Fibroblast of peridontal ligament (primary cell): Measurements from ENCODE around the gene HPD.
A peak's percentile ranks its signal among the peaks of the same experiment; 100 is the strongest.

ENCODE experiments used
- DNase-seq: peaks from one replicate; pipeline ENCODE4 v3.0.0-alpha.2; 2010; ENCODE audit errors: extremely low read depth

The HPD gene

GRCh38 chr12:121828826-121829225 is 29.8 kb downstream of the HPD start:
- no peak for DNase-seq

DNA sequence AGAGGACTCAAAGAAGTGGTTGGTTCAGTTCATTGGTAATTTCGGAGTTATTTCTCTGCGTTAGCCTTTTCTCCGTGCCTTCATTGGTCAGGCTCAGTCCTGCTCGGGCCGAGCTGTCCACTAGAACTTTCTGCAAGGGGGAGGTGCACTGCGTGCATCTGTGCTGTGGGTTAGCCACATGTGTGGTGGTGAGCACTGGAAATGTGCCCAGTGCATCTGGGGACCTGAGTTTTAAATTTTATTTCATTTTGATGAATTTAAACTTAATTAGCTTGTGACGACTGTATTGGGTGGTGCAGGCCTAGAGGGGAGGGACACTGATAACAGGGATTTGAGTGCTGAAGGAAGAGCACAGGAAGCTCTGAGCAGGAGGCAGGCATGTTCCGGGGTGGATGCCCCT is 30.4 kb downstream of the HPD start:
- DNase-seq = no peak

GRCh38 chr12:121827351-121828099 is 31.1 kb downstream of the HPD start:
- DNase-seq = no peak

DNA sequence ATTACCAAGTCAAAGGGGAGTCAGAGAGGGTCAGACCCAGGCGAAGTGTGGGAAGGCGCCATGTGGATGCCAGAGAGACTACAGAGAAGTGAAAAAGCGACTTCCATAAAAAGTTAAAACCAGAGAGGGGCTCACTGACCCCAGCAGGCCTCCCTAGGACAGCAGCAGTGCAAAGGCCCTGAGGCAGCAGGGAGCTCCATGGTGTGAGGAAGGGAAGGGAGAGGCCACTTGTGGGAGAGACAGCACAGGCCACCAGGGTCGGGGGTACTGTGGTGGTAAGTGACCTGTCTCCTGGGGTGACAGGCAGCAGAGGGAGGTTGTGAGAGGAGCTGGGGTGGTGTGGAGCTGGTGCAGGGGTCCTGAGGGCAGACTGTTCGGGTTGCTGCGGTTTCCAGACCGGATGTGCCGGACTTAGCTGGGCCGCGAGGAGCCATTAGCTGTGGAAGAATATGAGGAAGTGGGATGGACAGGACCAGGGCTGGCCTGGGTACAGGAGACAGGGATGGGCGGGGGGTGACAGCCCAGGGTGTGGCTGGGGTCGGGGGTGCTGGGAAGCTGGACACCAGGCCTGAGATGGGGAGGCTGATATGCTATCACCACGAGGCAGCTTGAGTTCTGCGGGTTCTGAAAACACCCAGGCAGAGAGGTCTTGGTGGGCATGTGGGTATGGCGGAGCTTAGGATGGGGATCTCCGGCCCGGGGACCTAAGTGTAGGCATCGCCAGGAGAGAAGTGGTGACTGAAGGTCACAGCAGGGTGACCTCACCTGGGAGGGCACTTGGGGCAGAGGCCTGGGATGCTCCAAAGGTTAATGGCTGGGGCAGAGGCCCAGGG is 32.1 kb downstream of the HPD start:
- DNase-seq = no peak

- DNase-seq = no peak
Observed at GRCh38 chr12:121825041-121825523, 33.6 kb downstream of the HPD start.

- no peak for DNase-seq
Observed at GRCh38 chr12:121823727-121824115, 34.9 kb downstream of the HPD start.

- no peak for DNase-seq
Observed at GRCh38 chr12:121823101-121823726, 35.4 kb downstream of the HPD start.

GRCh38 chr12:121822393-121823100 is 36.1 kb downstream of the HPD start:
- no peak for DNase-seq

- no peak for DNase-seq
Observed at GRCh38 chr12:121820056-121820455, 38.6 kb downstream of the HPD start.

- no peak for DNase-seq
Observed at GRCh38 chr12:121819212-121819949, 39.3 kb downstream of the HPD start.

DNA sequence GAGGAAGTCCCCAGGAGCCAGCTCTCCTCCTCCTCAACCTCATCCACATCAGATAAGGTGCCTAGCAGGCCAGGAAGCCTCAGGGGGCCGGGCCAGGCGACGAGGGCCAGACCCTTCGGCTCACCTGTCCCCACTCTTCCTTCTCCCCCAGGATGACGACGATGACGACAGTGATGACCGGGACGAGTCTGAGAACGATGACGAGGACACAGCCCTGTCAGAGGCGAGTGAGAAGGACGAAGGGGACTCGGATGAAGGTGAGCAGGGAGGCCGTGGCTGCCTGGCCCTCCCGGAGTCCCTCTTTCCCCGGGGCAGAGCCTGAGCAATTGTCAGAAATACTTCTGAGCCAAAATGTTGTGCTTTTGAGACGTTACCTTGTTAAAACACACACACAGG is 41.0 kb downstream of the HPD start:
- no peak for DNase-seq

GRCh38 chr12:121816925-121817647 is 41.6 kb downstream of the HPD start:
- DNase-seq = no peak

DNA sequence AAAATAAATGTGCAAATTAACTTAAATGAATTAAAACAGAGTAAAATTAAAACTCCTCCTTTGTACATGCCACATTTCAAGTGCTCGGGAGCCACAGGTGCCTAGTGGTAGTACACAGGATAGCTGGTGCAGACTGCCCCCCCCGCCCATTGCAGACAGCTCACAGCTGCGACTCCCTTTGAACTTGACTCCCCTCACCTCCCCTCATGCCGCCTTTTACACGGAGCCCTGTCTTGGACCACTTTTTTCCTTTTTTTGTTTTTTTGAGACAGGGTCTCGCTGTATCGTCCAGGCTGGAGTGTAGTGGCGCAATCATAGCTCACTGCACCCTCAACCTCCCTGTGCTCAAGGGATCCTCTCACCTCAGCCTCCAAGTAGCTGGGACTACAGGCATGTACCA is 43.4 kb downstream of the HPD start:
- no peak for DNase-seq

DNA sequence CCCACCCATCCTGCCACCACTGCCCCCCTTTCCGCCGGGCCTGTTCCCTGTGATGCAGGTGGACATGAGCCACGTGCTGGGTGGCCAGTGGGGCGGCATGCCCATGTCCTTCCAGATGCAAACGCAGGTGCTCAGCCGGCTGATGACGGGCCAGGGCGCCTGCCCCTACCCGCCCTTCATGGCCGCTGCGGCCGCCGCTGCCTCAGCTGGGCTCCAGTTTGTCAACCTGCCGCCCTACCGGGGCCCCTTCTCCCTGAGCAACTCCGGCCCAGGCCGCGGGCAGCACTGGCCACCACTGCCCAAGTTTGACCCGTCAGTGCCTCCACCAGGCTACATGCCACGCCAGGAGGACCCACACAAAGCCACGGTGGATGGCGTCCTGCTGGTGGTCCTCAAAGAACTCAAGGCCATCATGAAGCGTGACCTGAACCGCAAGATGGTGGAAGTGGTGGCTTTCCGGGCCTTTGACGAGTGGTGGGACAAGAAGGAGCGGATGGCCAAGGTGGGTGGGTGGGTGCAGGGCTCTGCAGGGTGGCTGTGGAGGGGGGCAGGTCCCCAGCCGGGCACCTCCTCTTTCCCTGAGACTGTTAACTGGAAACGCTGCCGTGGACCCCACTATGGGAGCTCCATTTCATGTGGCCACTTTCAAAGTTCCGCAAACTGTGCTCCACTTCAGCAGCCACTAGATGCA is 44.1 kb downstream of the HPD start:
- no peak for DNase-seq

DNA sequence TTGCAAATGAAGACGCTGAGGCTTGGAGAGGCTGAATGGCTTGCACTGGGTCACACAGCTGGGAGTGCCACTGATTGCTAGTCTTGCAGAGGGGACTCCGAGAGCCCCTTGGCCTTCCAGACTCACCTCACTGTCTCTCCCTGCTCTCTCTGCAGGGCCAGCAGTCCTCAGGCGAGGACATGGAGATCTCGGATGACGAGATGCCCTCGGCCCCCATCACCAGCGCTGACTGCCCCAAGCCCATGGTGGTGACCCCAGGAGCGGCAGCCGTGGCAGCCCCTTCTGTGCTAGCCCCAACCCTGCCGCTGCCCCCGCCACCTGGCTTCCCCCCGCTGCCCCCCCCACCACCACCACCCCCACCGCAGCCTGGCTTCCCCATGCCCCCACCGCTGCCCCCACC is 44.7 kb downstream of the HPD start:
- DNase-seq = no peak

DNA sequence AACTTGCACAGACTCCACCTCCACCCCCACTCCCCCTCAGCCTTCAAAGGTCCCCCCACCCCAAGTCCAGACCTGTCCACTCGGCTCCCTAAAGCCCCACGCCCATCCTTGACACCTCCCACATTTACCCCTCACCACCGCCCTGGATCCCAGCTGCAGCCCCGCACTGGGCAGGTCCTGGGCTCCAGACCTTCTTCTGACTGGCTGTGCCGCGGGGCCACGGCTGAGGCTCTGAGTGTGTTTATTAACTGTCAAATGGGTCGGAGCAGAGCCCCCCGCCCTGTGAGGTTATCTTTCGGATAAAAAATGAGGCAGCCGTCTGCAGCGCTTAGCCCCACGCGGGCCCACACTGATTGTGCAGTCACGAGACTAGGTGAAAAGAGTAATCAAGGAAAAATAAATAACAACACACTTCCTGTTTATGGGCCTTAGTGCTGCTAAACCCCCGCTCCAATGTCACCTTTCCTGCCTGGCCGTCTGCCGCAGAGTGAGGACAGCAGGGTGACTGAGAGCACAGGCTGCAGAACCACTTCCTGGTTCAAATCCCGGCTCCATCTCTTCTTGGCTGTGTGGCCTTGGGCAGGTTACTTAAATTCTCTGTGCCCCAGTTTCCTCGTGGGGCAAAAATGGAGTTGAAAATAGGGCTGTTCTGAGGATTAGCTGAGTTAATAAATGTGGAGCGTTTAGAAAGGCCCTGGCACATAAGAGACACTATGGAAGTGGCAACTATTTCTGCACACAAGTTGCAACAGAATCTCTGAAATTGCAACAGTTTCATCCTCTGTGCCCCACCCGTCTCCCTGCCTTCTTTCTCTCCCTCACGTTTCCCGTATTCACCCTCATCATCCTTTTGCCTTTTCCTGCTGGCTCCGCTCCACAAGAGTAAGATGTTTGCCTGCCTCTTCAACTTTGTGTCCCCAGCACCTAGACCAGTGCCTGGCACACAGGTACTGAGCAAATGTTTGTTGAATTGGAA is 45.5 kb downstream of the HPD start:
- peak; percentile 44 for DNase-seq

DNA sequence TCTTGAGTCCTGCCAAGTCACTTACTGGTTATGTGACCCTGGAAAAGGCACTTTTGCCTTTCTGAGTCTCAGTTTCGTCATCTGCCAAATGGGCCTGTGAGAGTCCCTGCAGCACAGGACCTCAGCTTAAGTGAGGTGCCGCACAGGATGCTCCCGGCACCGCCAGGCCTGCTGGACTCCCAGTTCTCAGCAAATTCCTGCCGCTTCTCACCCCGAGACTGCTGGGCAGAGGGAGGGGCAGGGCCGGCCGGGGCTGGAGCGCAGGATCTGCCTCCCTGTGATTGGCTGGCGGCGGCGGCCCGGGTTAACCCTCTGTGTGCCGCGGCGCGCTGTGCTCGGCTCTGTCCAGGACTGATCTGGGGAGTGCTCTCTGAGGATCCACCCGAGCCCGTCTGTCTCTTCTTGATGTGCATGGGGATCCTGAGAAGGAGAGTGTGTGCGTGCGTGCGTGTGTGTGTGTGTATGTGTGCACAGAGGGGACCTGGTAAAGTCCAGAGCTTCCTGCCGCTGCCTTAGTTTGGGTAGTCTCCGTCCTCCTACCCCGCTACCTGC is 46.3 kb downstream of the HPD start:
- peak; percentile 64 for DNase-seq
